ENCODE results near the gene TRMT11. TPM values are rescaled to one million over a fixed set of nuclear protein-coding genes. Genes with fewer than 3 reads are reported as not detected.

Gene TRMT11
- total and polyA plus RNA-seq, 2 of the 13 experiments (the other 11 are each of a cell fraction or from before 2014, with no cell fraction given) = 42.2 to 81.9 TPM

DNA sequence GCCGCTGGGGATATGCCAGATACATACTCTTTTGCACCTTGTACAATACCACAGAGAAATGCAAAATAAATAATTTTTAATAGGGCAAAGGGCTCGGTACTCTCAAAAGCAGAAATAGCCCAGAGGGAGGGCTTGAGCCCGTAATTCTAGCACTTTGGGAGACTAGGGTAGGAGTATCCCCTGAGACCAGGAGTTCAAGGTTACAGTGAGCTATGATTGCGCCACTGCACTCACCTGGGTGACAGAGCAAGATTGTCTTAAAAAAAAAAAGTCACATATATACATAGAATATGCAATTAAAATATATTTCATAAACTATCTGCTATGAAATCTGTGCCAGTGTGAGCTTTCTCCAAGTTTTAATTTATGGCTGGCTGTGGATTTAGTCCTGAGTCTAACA lies 818 bp upstream of the TRMT11 start (continued):
- TF ChIP-seq, protein P1, sequence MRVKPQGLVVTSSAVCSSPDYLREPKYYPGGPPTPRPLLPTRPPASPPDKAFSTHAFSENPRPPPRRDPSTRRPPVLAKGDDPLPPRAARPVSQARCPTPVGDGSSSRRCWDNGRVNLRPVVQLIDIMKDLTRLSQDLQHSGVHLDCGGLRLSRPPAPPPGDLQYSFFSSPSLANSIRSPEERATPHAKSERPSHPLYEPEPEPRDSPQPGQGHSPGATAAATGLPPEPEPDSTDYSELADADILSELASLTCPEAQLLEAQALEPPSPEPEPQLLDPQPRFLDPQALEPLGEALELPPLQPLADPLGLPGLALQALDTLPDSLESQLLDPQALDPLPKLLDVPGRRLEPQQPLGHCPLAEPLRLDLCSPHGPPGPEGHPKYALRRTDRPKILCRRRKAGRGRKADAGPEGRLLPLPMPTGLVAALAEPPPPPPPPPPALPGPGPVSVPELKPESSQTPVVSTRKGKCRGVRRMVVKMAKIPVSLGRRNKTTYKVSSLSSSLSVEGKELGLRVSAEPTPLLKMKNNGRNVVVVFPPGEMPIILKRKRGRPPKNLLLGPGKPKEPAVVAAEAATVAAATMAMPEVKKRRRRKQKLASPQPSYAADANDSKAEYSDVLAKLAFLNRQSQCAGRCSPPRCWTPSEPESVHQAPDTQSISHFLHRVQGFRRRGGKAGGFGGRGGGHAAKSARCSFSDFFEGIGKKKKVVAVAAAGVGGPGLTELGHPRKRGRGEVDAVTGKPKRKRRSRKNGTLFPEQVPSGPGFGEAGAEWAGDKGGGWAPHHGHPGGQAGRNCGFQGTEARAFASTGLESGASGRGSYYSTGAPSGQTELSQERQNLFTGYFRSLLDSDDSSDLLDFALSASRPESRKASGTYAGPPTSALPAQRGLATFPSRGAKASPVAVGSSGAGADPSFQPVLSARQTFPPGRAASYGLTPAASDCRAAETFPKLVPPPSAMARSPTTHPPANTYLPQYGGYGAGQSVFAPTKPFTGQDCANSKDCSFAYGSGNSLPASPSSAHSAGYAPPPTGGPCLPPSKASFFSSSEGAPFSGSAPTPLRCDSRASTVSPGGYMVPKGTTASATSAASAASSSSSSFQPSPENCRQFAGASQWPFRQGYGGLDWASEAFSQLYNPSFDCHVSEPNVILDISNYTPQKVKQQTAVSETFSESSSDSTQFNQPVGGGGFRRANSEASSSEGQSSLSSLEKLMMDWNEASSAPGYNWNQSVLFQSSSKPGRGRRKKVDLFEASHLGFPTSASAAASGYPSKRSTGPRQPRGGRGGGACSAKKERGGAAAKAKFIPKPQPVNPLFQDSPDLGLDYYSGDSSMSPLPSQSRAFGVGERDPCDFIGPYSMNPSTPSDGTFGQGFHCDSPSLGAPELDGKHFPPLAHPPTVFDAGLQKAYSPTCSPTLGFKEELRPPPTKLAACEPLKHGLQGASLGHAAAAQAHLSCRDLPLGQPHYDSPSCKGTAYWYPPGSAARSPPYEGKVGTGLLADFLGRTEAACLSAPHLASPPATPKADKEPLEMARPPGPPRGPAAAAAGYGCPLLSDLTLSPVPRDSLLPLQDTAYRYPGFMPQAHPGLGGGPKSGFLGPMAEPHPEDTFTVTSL (CRISPR knock-in tag; IDR thresholded peaks at IDR 0.05; ENCODE audit: borderline replicate concordance) = 0 out of 2 replicates have a peak, but pooled peaks have one; percentile 17
- TF ChIP-seq CREB1 (IDR thresholded peaks at IDR 0.05) (no peak), CREB1 (CRISPR knock-in tag; IDR thresholded peaks at IDR 0.05) (peak; percentile 36), CEBPG (CRISPR knock-in tag; IDR thresholded peaks at IDR 0.05) (peak; percentile 86), NFYB (CRISPR knock-in tag; IDR thresholded peaks at IDR 0.05) (no peak), GABPA (IDR thresholded peaks at IDR 0.05; ENCODE audit: low read depth, low read length) (no peak), GABPA (CRISPR knock-in tag; IDR thresholded peaks at IDR 0.05; ENCODE audit: low read depth) (0 out of 2 replicates have a peak, but pooled peaks have one; percentile 5), ZEB1 (IDR thresholded peaks at IDR 0.05; ENCODE audit: insufficient replicate concordance, low read depth) (peak; percentile 21), ZKSCAN1 (IDR thresholded peaks at IDR 0.05; ENCODE audit: low read length) (no peak), NCOR1 (IDR thresholded peaks at IDR 0.05; ENCODE audit: borderline replicate concordance, low read length) (0 out of 2 replicates have a peak, but pooled peaks have one; percentile 28), ZNF570 (CRISPR knock-in tag; IDR thresholded peaks at IDR 0.05; ENCODE audit: borderline replicate concordance) (no peak), ZNF101 (CRISPR knock-in tag; IDR thresholded peaks at IDR 0.05; ENCODE audit: borderline replicate concordance, low read depth) (no peak), SALL1 (CRISPR knock-in tag; IDR thresholded peaks at IDR 0.05) (peak; percentile 21; the same call in 1 of the 2 replicates), CEBPB (IDR thresholded peaks at IDR 0.05; ENCODE audit: borderline replicate concordance, low read depth, low read length) (peak; percentile 83), PPARG (CRISPR knock-in tag; conservative IDR thresholded peaks at IDR 0.05) (peak; percentile 54), NR2F6 (IDR thresholded peaks at IDR 0.05) (peak; percentile 53), NR2F6 (CRISPR knock-in tag; IDR thresholded peaks at IDR 0.05) (0 out of 2 replicates have a peak, but pooled peaks have one; percentile 17), ATM (IDR thresholded peaks at IDR 0.05; ENCODE audit: borderline replicate concordance) (no peak), GATAD2A (CRISPR knock-in tag; IDR thresholded peaks at IDR 0.05) (peak; percentile 27; the same call in 1 of the 2 replicates)
- TF ChIP-seq, protein P2, sequence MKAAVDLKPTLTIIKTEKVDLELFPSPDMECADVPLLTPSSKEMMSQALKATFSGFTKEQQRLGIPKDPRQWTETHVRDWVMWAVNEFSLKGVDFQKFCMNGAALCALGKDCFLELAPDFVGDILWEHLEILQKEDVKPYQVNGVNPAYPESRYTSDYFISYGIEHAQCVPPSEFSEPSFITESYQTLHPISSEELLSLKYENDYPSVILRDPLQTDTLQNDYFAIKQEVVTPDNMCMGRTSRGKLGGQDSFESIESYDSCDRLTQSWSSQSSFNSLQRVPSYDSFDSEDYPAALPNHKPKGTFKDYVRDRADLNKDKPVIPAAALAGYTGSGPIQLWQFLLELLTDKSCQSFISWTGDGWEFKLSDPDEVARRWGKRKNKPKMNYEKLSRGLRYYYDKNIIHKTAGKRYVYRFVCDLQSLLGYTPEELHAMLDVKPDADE (CRISPR knock-in tag; IDR thresholded peaks at IDR 0.05) = 0 out of 2 replicates have a peak, but pooled peaks have one; percentile 35
- TF ChIP-seq, protein P3, sequence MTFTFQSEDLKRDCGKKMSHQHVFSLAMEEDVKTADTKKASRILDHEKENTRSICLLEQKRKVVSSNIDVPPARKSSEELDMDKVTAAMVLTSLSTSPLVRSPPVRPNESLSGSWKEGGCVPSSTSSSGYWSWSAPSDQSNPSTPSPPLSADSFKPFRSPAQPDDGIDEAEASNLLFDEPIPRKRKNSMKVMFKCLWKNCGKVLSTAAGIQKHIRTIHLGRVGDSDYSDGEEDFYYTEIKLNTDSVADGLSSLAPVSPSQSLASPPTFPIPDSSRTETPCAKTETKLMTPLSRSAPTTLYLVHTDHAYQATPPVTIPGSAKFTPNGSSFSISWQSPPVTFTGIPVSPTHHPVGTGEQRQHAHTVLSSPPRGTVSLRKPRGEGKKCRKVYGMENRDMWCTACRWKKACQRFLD (CRISPR knock-in tag; IDR thresholded peaks at IDR 0.05; ENCODE audit: borderline replicate concordance) = 0 out of 2 replicates have a peak, but pooled peaks have one; percentile 3
- TF ChIP-seq, protein P4, sequence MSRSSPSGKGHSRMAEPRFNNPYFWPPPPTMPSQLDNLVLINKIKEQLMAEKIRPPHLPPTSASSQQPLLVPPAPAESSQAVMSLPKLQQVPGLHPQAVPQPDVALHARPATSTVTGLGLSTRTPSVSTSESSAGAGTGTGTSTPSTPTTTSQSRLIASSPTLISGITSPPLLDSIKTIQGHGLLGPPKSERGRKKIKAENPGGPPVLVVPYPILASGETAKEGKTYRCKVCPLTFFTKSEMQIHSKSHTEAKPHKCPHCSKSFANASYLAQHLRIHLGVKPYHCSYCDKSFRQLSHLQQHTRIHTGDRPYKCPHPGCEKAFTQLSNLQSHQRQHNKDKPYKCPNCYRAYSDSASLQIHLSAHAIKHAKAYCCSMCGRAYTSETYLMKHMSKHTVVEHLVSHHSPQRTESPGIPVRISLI (CRISPR knock-in tag; IDR thresholded peaks at IDR 0.05; ENCODE audit: borderline replicate concordance) = peak; percentile 53; the same call in 1 of the 2 replicates

Measured in HepG2 (cell line).